ENCODE measurements around the gene LZTR1.
"Not testable (repeated sequence)": the region's sequence is repeated elsewhere in the genome, so short reads cannot be mapped to it uniquely, and the experiment has no call there.

The LZTR1 gene

GRCh38 chr22:20998411-20999336 is 16.6 kb downstream of the LZTR1 start:
- DNase-seq, result no peak

GRCh38 chr22:20999350-21000206 is 17.5 kb downstream of the LZTR1 start:
- no peak for DNase-seq

GRCh38 chr22:21000207-21000986 is 18.3 kb downstream of the LZTR1 start:
- DNase-seq, result no peak

- no peak for DNase-seq
These were observed 19.0 kb downstream of the LZTR1 start for GRCh38 chr22:21000987-21001600.

GRCh38 chr22:21001601-21002325 is 19.7 kb downstream of the LZTR1 start, which contains the start of gene THAP7:
TSS of gene THAP7 (minus strand) at chr22:21002118. CDS start at chr22:21001911, 207 bp downstream.
- DNase-seq, result peak; percentile 98

- no peak for DNase-seq
These were observed 21.7 kb downstream of the LZTR1 start for GRCh38 chr22:21003782-21004181.

- DNase-seq, result not testable (repeated sequence)
These were observed 27.1 kb downstream of the LZTR1 start for GRCh38 chr22:21009208-21009607.

GRCh38 chr22:21009638-21010425 is 27.7 kb downstream of the LZTR1 start:
- no peak for DNase-seq

GRCh38 chr22:21010426-21011113 is 28.5 kb downstream of the LZTR1 start:
- no peak for DNase-seq

GRCh38 chr22:21012446-21013407 is 30.6 kb downstream of the LZTR1 start:
- no peak for DNase-seq

GRCh38 chr22:21013657-21014201 is 31.6 kb downstream of the LZTR1 start:
- no peak for DNase-seq

- peak; percentile 98 for DNase-seq
These were observed 32.2 kb downstream of the LZTR1 start for GRCh38 chr22:21014202-21014725.

GRCh38 chr22:21014726-21015465 is 32.8 kb downstream of the LZTR1 start, which contains the start of gene P2RX6:
TSS of gene P2RX6 (plus strand) at chr22:21015165. CDS start at chr22:21015175, 10 bp downstream.
- DNase-seq, result peak; percentile 81

- DNase-seq, result no peak
These were observed 33.4 kb downstream of the LZTR1 start for GRCh38 chr22:21015466-21016006.

- DNase-seq, result no peak
These were observed 34.7 kb downstream of the LZTR1 start for GRCh38 chr22:21016644-21017420.

- no peak for DNase-seq
These were observed 36.2 kb downstream of the LZTR1 start for GRCh38 chr22:21018314-21018713.
